Dermis blood vessel endothelial cell (primary cell): ENCODE data around the gene ZFP62. TPM values are rescaled to one million over a fixed set of nuclear protein-coding genes. Genes with fewer than 3 reads are reported as not detected.

ENCODE experiments used
- DNase-seq: peaks from one replicate; pipeline ENCODE4 v3.0.0; 2010
- total RNA-seq: library from RNA; depleted of rRNA; stranded (reverse); fragments of >200 nt; gene quantifications from 2 replicates; pipeline ENCODE4 v1.2.3, GENCODE V29; 2014

ZFP62 gene
- total RNA-seq, 1 donor from 2014 or later, result 23.1 TPM

- DNase-seq, result peak; percentile 65
Observed at GRCh38 chr5:180809403-180810209, 51.5 kb downstream of the ZFP62 start.

GRCh38 chr5:180808461-180809000 is 52.5 kb downstream of the ZFP62 start:
- no peak for DNase-seq

- peak; percentile 45 for DNase-seq
Observed at GRCh38 chr5:180807654-180808414, 53.2 kb downstream of the ZFP62 start.

- DNase-seq, result no peak
Observed at GRCh38 chr5:180807046-180807445, 54.0 kb downstream of the ZFP62 start.

- no peak for DNase-seq
Observed at GRCh38 chr5:180806351-180807011, 54.6 kb downstream of the ZFP62 start.

GRCh38 chr5:180804129-180804618 is 56.9 kb downstream of the ZFP62 start:
- DNase-seq, result no peak

- DNase-seq, result peak; percentile 61
Observed at GRCh38 chr5:180803181-180804128, 57.6 kb downstream of the ZFP62 start.

GRCh38 chr5:180802325-180803180 is 58.5 kb downstream of the ZFP62 start, which contains the start of gene MGAT1:
TSS of gene MGAT1 (minus strand) at chr5:180802806. CDS start at chr5:180792971, 9,835 bp downstream.
- peak; percentile 89 for DNase-seq

GRCh38 chr5:180801596-180802324 is 59.3 kb downstream of the ZFP62 start:
- no peak for DNase-seq

GRCh38 chr5:180799902-180800801 is 60.9 kb downstream of the ZFP62 start:
- peak; percentile 57 for DNase-seq

- peak; percentile 53 for DNase-seq
Observed at GRCh38 chr5:180799194-180799593, 61.9 kb downstream of the ZFP62 start.

- DNase-seq, result no peak
Observed at GRCh38 chr5:180798193-180798592, 62.9 kb downstream of the ZFP62 start.

Other genes with a start within 250 kb of the ZFP62 start
- 341 and 471 TPM in 2 replicates for gene FLT4, start 211.7 kb downstream of the ZFP62 start, total RNA-seq
- gene OR2Y1, start 121.2 kb downstream of the ZFP62 start, total RNA-seq, result not detected in 2 replicates
- 124 and 164 TPM in 2 replicates for gene MGAT1, start 58.5 kb downstream of the ZFP62 start, total RNA-seq
- 0.17 and 0.19 TPM in 2 replicates for gene BTNL8, start 37.9 kb upstream of the ZFP62 start, total RNA-seq
- not detected in 2 replicates for gene BTNL3, start 127.6 kb upstream of the ZFP62 start, total RNA-seq
- 0.05 and 0.17 TPM in 2 replicates for gene BTNL9, start 179.0 kb upstream of the ZFP62 start, total RNA-seq